NT2/D1 (cell line): Measurements from ENCODE around the gene CPLANE2.

Experiments used
- SUZ12 ChIP-seq: IDR thresholded peaks from 2 replicates; pipeline ENCODE4 v1.6.1; 2011; ENCODE audit not compliant: insufficient read length, insufficient read depth; ENCODE audit errors: extremely low read depth
- YY1 ChIP-seq: IDR thresholded peaks from 2 replicates; pipeline ENCODE4 v1.6.1; 2011; ENCODE audit not compliant: insufficient read length, insufficient read depth
- ZNF274 ChIP-seq: IDR thresholded peaks from 2 replicates; pipeline ENCODE4 v1.6.1; 2011; ENCODE audit warnings: mild to moderate bottlenecking, low read depth, low read length

DNA sequence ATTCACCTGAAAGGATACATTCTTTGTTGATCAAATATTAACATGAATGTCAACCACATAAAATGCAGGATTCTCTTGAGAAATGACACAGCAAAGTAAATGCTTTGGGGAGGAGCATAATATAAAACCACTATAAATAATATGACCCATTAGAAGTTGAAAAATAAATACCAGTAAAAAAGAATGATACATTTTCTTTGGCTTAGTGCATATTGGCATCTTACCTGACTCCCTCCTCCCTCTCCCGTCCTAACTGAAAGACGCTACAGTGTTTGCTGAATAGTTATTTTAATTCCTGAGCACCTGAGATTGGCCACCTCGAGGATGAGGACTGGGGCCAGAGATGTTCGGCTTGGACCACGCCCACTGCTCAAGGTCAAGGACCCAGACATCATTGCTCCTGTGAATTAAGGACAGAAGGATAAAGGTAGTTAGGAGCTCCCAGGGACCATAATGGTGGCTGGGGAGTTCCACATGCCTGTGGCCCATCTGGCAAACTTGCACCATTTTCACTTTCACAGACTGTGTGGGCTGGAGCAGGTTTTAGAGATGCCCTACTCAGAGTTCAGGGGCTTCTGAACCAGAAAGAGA is 16.4 kb upstream of the CPLANE2 start:
- TF ChIP-seq YY1 (no peak), SUZ12 (no peak), ZNF274 (no peak)
